Measurements from ENCODE around the gene MST1. TPM values are rescaled to one million over a fixed set of nuclear protein-coding genes. Genes with fewer than 3 reads are reported as not detected.

The MST1 gene
- total and polyA plus RNA-seq, 3 donors from 2014 or later, result 60.3 to 73.4 (median 67.1) TPM

GRCh38 chr3:49716691-49717210, 27.5 kb upstream of the MST1 start:
- Histone ChIP-seq H3K9me3 (no peaks in the 10 kb centered on the region), H3K4me1 (peaks cover 8% of the 10 kb centered on the region), H3K4me3 (no peak overlapping the region), H3K27ac (no peak overlapping the region), H3K27me3 (no peaks in the 10 kb centered on the region), H3K36me3 (ENCODE audit: low read depth, missing control alignments) (no peaks in the 10 kb centered on the region)
- DNase-seq, result no peak
- 90 to 93% methylated on average over 5 to 16 of the region's 16 CpGs for WGBS, 2 donors
- intact Hi-C loops (cut with DNase I; ENCODE audit: low total_unique reads), result no loop called here
- no peak for TF ChIP-seq CTCF (IDR thresholded peaks at IDR 0.05)
- no peak for TF ChIP-seq POLR2A (IDR thresholded peaks at IDR 0.05)

GRCh38 chr3:49716169-49716568, 26.9 kb upstream of the MST1 start:
- no peak overlapping the region for H3K4me3 ChIP-seq
- WGBS, 2 donors, result 88 to 94% methylated on average over 3 to 6 of the region's 7 CpGs
- H3K9me3 ChIP-seq, result no peaks in the 10 kb centered on the region
- H3K36me3 ChIP-seq (ENCODE audit: low read depth, missing control alignments), result no peaks in the 10 kb centered on the region
- H3K27ac ChIP-seq, result no peak overlapping the region
- no peak for TF ChIP-seq CTCF (IDR thresholded peaks at IDR 0.05)
- no peak for TF ChIP-seq POLR2A (IDR thresholded peaks at IDR 0.05)
- H3K27me3 ChIP-seq, result no peaks in the 10 kb centered on the region
- intact Hi-C loops (cut with DNase I; ENCODE audit: low total_unique reads), result no loop called here
- DNase-seq, result no peak
- H3K4me1 ChIP-seq, result peaks cover 8% of the 10 kb centered on the region

- intact Hi-C loops (cut with DNase I; ENCODE audit: low total_unique reads), result no loop called here
- TF ChIP-seq POLR2A (IDR thresholded peaks at IDR 0.05) (no peak), CTCF (IDR thresholded peaks at IDR 0.05) (no peak)
- Histone ChIP-seq H3K4me1 (peaks cover 8% of the 10 kb centered on the region), H3K27me3 (no peaks in the 10 kb centered on the region), H3K9me3 (no peaks in the 10 kb centered on the region), H3K27ac (no peak overlapping the region), H3K4me3 (no peak overlapping the region), H3K36me3 (ENCODE audit: low read depth, missing control alignments) (no peaks in the 10 kb centered on the region)
- DNase-seq, result no peak
- WGBS, 2 donors, result 87 to 89% methylated on average over 7 to 13 of the region's 13 CpGs
These were observed 26.4 kb upstream of the MST1 start for GRCh38 chr3:49715611-49716121.

- Histone ChIP-seq H3K27me3 (no peaks in the 10 kb centered on the region), H3K9me3 (no peaks in the 10 kb centered on the region), H3K4me1 (peaks cover 8% of the 10 kb centered on the region), H3K4me3 (no peak overlapping the region), H3K36me3 (ENCODE audit: low read depth, missing control alignments) (no peaks in the 10 kb centered on the region), H3K27ac (no peak overlapping the region)
- no peak for DNase-seq
- TF ChIP-seq CTCF (IDR thresholded peaks at IDR 0.05) (no peak), POLR2A (IDR thresholded peaks at IDR 0.05) (no peak)
- 89 to 94% methylated on average over 9 to 13 of the region's 13 CpGs for WGBS, 2 donors
- intact Hi-C loops (cut with DNase I; ENCODE audit: low total_unique reads), result no loop called here
These were observed 25.7 kb upstream of the MST1 start for GRCh38 chr3:49714728-49715550.
